ENCODE data around the gene C17orf107. TPM values are rescaled to one million over a fixed set of nuclear protein-coding genes. Genes with fewer than 3 reads are reported as not detected.

C17orf107 gene
- total and polyA plus RNA-seq, 2 of the 13 experiments (the other 11 are each of a cell fraction or from before 2014, with no cell fraction given): 0.20 to 0.59 TPM

GRCh38 chr17:4934173-4934979 is 35.0 kb downstream of the C17orf107 start (continued):
- TF ChIP-seq, protein P1, sequence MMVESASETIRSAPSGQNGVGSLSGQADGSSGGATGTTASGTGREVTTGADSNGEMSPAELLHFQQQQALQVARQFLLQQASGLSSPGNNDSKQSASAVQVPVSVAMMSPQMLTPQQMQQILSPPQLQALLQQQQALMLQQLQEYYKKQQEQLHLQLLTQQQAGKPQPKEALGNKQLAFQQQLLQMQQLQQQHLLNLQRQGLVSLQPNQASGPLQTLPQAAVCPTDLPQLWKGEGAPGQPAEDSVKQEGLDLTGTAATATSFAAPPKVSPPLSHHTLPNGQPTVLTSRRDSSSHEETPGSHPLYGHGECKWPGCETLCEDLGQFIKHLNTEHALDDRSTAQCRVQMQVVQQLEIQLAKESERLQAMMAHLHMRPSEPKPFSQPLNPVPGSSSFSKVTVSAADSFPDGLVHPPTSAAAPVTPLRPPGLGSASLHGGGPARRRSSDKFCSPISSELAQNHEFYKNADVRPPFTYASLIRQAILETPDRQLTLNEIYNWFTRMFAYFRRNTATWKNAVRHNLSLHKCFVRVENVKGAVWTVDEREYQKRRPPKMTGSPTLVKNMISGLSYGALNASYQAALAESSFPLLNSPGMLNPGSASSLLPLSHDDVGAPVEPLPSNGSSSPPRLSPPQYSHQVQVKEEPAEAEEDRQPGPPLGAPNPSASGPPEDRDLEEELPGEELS (CRISPR knock-in tag; IDR thresholded peaks at IDR 0.05): 0 out of 2 replicates have a peak, but pooled peaks have one; percentile 15
- TF ChIP-seq ZNF790 (CRISPR knock-in tag; IDR thresholded peaks at IDR 0.05; ENCODE audit: borderline replicate concordance) (no peak), ZSCAN9 (CRISPR knock-in tag; IDR thresholded peaks at IDR 0.05; ENCODE audit: borderline replicate concordance) (no peak), ZNF83 (CRISPR knock-in tag; IDR thresholded peaks at IDR 0.05; ENCODE audit: borderline replicate concordance) (no peak), GABPA (IDR thresholded peaks at IDR 0.05; ENCODE audit: low read depth, low read length) (no peak), GABPA (CRISPR knock-in tag; IDR thresholded peaks at IDR 0.05; ENCODE audit: low read depth) (peak; percentile 41; the same call in 1 of the 2 replicates), CENPX (CRISPR knock-in tag; IDR thresholded peaks at IDR 0.05) (no peak), RAD51 (IDR thresholded peaks at IDR 0.05; ENCODE audit: borderline replicate concordance) (no peak), HNF4G (IDR thresholded peaks at IDR 0.05; ENCODE audit: borderline replicate concordance, low read depth, low read length) (no peak), HNF4G (CRISPR knock-in tag; IDR thresholded peaks at IDR 0.05; ENCODE audit: borderline replicate concordance, low read depth) (no peak), ZBTB7B (CRISPR knock-in tag; IDR thresholded peaks at IDR 0.05) (no peak), ZNF749 (CRISPR knock-in tag; IDR thresholded peaks at IDR 0.05; ENCODE audit: borderline replicate concordance) (no peak), MYPOP (CRISPR knock-in tag; IDR thresholded peaks at IDR 0.05) (no peak), ZNF776 (CRISPR knock-in tag; IDR thresholded peaks at IDR 0.05) (no peak), ZNF550 (CRISPR knock-in tag; IDR thresholded peaks at IDR 0.05; ENCODE audit: borderline replicate concordance) (no peak), ZNF577 (CRISPR knock-in tag; IDR thresholded peaks at IDR 0.05; ENCODE audit: borderline replicate concordance, low read depth) (no peak), PRMT3 (CRISPR knock-in tag; IDR thresholded peaks at IDR 0.05; ENCODE audit: borderline replicate concordance, low read depth) (no peak)
- TF ChIP-seq, protein P2, sequence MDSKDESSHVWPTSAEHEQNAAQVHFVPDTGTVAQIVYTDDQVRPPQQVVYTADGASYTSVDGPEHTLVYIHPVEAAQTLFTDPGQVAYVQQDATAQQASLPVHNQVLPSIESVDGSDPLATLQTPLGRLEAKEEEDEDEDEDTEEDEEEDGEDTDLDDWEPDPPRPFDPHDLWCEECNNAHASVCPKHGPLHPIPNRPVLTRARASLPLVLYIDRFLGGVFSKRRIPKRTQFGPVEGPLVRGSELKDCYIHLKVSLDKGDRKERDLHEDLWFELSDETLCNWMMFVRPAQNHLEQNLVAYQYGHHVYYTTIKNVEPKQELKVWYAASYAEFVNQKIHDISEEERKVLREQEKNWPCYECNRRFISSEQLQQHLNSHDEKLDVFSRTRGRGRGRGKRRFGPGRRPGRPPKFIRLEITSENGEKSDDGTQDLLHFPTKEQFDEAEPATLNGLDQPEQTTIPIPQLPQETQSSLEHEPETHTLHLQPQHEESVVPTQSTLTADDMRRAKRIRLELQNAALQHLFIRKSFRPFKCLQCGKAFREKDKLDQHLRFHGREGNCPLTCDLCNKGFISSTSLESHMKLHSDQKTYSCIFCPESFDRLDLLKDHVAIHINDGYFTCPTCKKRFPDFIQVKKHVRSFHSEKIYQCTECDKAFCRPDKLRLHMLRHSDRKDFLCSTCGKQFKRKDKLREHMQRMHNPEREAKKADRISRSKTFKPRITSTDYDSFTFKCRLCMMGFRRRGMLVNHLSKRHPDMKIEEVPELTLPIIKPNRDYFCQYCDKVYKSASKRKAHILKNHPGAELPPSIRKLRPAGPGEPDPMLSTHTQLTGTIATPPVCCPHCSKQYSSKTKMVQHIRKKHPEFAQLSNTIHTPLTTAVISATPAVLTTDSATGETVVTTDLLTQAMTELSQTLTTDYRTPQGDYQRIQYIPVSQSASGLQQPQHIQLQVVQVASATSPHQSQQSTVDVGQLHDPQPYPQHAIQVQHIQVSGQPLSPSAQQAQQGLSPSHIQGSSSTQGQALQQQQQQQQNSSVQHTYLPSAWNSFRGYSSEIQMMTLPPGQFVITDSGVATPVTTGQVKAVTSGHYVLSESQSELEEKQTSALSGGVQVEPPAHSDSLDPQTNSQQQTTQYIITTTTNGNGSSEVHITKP (CRISPR knock-in tag; IDR thresholded peaks at IDR 0.05; ENCODE audit: low read depth): no peak
- TF ChIP-seq, protein P3, sequence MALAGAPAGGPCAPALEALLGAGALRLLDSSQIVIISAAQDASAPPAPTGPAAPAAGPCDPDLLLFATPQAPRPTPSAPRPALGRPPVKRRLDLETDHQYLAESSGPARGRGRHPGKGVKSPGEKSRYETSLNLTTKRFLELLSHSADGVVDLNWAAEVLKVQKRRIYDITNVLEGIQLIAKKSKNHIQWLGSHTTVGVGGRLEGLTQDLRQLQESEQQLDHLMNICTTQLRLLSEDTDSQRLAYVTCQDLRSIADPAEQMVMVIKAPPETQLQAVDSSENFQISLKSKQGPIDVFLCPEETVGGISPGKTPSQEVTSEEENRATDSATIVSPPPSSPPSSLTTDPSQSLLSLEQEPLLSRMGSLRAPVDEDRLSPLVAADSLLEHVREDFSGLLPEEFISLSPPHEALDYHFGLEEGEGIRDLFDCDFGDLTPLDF (CRISPR knock-in tag; IDR thresholded peaks at IDR 0.05): no peak

Measured in HepG2 (cell line).